SH-SY5Y (cell line): ENCODE measurements around the gene RNF20.

Source experiments
- GATA2 ChIP-seq: IDR thresholded peaks from 2 replicates; pipeline ENCODE4 v1.6.1; 2011; ENCODE audit warnings: mild to moderate bottlenecking, low read depth, low read length
- GATA3 ChIP-seq: IDR thresholded peaks from 2 replicates; pipeline ENCODE4 v1.6.1; 2011; ENCODE audit warnings: low read depth, mild to moderate bottlenecking, low read length, moderate library complexity

DNA sequence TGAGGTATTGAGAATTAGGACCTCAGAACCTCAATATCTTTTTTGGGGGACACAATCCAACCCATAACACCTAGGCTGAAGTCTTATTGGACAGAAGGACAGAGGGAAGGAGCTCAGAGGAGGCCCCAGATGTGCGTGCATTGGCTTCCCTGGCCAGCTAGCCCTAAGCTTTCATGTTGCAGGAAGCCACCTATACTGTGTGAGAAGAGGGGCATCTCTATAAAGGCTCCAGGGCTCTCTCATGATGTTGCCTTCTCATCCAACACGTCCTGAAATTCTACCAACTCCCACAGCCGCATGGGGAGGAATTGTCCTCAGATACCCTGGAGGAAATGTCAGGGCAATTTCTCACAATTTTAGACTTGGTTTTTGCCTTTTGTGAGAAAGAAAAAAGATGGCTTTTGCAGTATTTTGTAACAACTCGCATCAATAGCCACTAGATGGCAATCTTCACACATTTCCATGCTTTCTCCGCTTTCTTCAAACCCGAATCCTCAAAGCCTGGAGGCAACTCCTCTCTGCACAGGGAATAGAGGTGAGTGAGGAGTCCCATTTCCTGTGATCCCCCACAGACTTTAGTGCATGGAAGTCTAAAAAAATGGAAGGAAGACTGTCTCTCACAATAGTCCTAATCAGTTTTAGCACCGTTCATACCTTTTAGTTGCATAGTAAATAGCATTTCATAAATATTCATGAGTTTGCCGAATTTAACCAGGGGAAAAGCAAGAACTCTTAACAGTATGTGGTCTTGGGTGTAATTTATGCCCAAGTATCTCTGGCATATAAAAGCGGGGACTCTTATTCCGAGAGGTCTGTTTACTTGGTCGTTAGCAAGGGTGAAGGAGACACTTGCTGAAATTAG is 68.5 kb downstream of the RNF20 start:
- TF ChIP-seq GATA2 (no peak), GATA3 (no peak)
